ENCODE measurements around the gene DTX3.

GRCh38 chr12:57620936-57621496, 16.4 kb downstream of the DTX3 start:
- TF ChIP-seq CTCF (IDR thresholded peaks at IDR 0.05) (no peak), POLR2A (IDR thresholded peaks at IDR 0.05) (no peak)

Data from breast epithelium (tissue), 3 donors.